Aorta (tissue), 5 donors: ENCODE measurements around the gene APOL1. TPM values are rescaled to one million over a fixed set of nuclear protein-coding genes. Genes with fewer than 3 reads are reported as not detected.
"Not testable (repeated sequence)": the region's sequence is repeated elsewhere in the genome, so short reads cannot be mapped to it uniquely, and the experiment has no call there.

Experiments used
- ATAC-seq: fragments of 200-7000 bp; cut with Tn5 transposase; one replicate; pipeline ENCODE4 v1.9.1; 2022; ENCODE audit warnings: moderate library complexity; ENCODE audit not compliant: low FRiP score
- DNase-seq, 2 donors: peaks; one replicate each; pipeline ENCODE4 v3.0.0-alpha.2; 2020
- H3K27ac ChIP-seq, 2 donors: one replicate each; pipeline ENCODE4 v1.5.1; 2013; ENCODE audit warnings: low read length in 2 of 2, mild to moderate bottlenecking in 2 of 2, moderate library complexity in 2 of 2, control low read depth in 1 of 2, inconsistent platforms in 1 of 2, low read depth in 1 of 2
- H3K27me3 ChIP-seq, 2 donors: one replicate each; pipeline ENCODE4 v1.6.1; 2013; ENCODE audit warnings: control low read depth in 1 of 2, low read length in 1 of 2, mild to moderate bottlenecking in 1 of 2, moderate library complexity in 1 of 2; ENCODE audit not compliant: insufficient read depth in 2 of 2, control insufficient read depth in 1 of 2
- H3K36me3 ChIP-seq, 2 donors: one replicate each; pipeline ENCODE4 v1.6.1; 2013; ENCODE audit warnings: control low read depth in 1 of 2, low read length in 1 of 2, mild to moderate bottlenecking in 1 of 2; ENCODE audit not compliant: insufficient read depth in 2 of 2, control insufficient read depth in 1 of 2
- H3K4me1 ChIP-seq, 2 donors: one replicate each; pipeline ENCODE4 v1.6.1; 2013; ENCODE audit warnings: low read length in 2 of 2, control low read depth in 1 of 2, mild to moderate bottlenecking in 1 of 2, moderate library complexity in 1 of 2; ENCODE audit not compliant: insufficient read depth in 2 of 2, control insufficient read depth in 1 of 2
- H3K4me3 ChIP-seq, 2 donors: one replicate each; pipeline ENCODE4 v1.5.1; 2013; ENCODE audit warnings: low read length in 2 of 2, control low read depth in 1 of 2, mild to moderate bottlenecking in 1 of 2
- H3K9me3 ChIP-seq: one replicate; pipeline ENCODE4 v1.6.1; 2013; ENCODE audit warnings: mild to moderate bottlenecking, low read length; ENCODE audit not compliant: control insufficient read depth
- WGBS, 2 donors: extraction: QIAGEN DNeasy Blood & Tissue Kit; methylation state at CpG; one replicate each; pipeline ENCODE4 v1.1.7; 2013; 5-methylcytosine and 5-hydroxymethylcytosine counted together
- intact Hi-C, 2 donors: fragments of 100-400 bp; cut with DNase I; formaldehyde crosslinking; loops; one replicate each; pipeline versions ENCODE4 v1.14.2 to v1.15.0; 2022
- polyA plus RNA-seq, 2 donors: library from polyadenylated mRNA; stranded (reverse); fragments of 200-250 nt; gene quantifications; one replicate each; pipeline ENCODE4 v1.2.3, GENCODE V29; 2013
- total RNA-seq, 2 donors: library from RNA; stranded (reverse); fragmentation: NEBNext Ultra II Directional; extraction: Animal tissue kit (Norgen Biotek cat#: 25700); gene quantifications; one replicate each; pipeline ENCODE4 v1.2.1, GENCODE V29; 2021
- donor health status: healthy with polysubstance abuse.
- donor health status: Bipolar disorder and iron deficiency.
- donor health status: DM: no; HTN: no; CAD: no.
- donor health status: DM: no; HTN: no; CAD: no.
- donor health status: DM: yes; HTN: yes; CAD: no.

APOL1 gene
- total and polyA plus RNA-seq, 4 donors = 14.1 to 74.0 (median 43.2) TPM

DNA sequence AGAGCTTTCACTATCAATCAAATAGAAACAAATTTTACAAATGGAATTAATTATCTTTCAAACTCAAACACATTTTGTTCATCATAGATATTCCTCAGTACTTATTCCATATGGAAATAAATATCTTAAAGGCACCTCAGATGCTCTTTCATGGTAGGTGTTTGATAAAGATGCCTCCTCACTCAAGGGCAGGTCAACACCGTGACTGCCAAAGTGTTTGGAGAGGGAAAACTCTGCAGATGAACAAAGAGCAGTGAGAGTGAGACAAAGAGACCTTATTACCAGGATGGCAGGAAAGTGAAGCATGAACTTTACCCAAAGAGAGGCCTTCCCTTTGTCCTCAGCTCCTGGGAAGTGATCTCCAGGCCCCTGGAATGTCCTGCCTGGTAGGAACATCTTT lies 24.6 kb upstream of the APOL1 start:
- WGBS, 2 donors = 89 to 93% methylated on average over 1 of the region's 1 CpG
- H3K36me3 ChIP-seq, H3K27me3 ChIP-seq, H3K4me1 ChIP-seq, H3K27ac ChIP-seq, H3K4me3 ChIP-seq, ATAC-seq, DNase-seq, H3K9me3 ChIP-seq, intact Hi-C loops: not testable (repeated sequence)

DNA sequence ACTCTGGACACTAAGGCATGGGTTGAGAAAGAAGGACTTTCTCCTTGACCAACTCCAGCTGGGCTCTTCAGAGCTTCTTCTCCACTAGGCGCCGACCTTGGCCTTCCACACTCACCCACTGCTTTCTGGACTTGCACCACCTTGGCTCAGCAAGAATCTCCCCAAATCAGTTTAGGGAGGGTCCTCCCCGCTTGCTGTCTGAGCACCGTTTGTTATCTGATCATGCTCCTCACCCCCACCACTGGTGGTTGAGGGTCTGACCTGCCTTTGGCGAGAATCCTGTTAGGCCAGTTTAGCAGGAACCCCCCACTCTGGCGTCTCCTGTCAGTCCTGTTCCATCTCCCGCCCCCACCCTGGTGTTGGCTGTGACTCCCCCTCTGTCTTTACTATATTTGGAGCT lies 24.0 kb upstream of the APOL1 start:
- Histone ChIP-seq H3K9me3 (no peaks in the 10 kb centered on the region), H3K27ac (no peak overlapping the region), H3K27me3 (no peaks in the 10 kb centered on the region), H3K36me3 (peaks cover 0 to 4% of the 10 kb centered on the region in 2 donors), H3K4me1 (no peaks in the 10 kb centered on the region), H3K4me3 (no peak overlapping the region)
- DNase-seq (no peak), ATAC-seq (no peak)
- intact Hi-C loops = no loop called here
- 58 to 62% methylated on average over 7 of the region's 7 CpGs for WGBS, 2 donors

DNA sequence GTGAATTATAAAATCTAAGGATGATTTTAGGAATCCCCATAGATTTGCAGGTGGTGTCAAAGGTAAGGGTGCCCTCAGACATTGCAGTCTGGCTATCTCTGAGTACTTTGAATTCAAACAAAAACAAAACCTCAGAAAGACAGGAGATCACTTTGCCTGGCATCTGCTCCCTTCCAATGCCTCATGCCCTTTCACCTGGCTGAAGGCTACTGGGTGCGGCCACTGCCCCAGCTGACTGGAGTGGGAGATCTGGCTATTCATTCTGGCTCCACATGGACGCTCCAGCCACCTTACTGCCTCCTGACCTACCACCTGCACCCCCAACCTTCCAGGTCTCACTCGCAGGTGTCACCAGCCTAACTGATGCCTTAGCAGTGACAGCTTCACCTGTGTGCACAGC lies 23.3 kb upstream of the APOL1 start:
- H3K36me3 ChIP-seq, ATAC-seq, H3K9me3 ChIP-seq, intact Hi-C loops, H3K27me3 ChIP-seq, H3K4me1 ChIP-seq, H3K4me3 ChIP-seq, H3K27ac ChIP-seq, DNase-seq: not testable (repeated sequence)
- WGBS, 2 donors = 86 to 88% methylated on average over 3 of the region's 3 CpGs

DNA sequence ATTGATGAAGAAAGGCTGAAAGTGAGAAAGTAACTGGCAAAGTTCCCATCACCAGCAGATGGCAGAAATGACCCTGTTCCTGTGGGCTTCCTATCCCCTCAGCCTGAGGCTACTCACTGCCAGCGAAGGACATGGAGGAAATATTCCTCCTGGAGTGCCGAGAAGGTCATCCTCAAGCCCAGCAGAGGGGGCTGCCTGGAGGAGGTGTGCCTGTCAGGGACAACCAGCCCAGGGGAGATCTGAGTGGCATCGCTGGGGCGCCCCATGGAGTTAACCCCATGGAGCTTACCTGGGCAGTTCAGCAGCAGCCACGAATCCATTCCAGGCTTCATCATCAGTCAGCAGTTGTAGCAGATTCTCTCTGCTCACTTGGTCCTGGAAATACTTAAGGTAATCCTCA lies 21.9 kb upstream of the APOL1 start:
- ATAC-seq, H3K4me3 ChIP-seq, DNase-seq, H3K27ac ChIP-seq, intact Hi-C loops, H3K36me3 ChIP-seq, H3K9me3 ChIP-seq, H3K4me1 ChIP-seq, H3K27me3 ChIP-seq: not testable (repeated sequence)
- 71 to 77% methylated on average over 5 of the region's 5 CpGs for WGBS, 2 donors

DNA sequence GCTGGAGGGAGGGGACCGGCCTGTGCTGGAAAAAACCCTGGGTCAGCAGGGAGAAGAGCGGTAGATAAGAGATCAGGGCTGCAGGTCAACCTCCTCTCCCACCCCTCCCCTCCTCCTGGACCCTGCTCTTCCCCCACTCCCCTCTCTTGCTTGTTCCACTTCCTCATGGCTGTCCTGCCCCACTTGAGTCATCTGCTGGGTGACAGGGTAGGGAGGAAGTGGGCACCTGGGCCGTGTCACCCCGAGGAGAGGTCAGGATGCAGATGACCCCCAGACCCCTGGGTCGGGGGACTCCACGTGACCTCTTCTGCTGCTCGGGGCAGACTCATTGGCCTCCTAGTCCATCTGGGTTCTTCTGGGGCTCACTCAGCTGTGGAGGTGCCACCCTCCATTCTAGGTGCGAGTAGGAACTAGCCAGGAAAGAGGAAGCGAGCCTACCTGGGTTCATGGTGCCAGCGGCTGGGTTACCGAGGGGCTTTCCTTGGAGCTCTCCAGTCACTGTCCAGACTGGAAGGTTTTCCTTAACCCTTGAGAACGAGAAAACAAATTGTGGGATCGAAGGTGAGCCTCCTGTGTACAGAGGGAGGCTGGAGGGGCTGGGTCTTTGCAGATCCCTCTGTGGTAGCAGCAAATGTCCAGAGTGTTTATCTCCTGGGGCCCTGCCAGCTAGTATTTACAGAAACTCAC lies 20.1 kb upstream of the APOL1 start:
- 83 to 84% methylated on average over 13 of the region's 13 CpGs for WGBS, 2 donors
- Histone ChIP-seq H3K4me1 (no peaks in the 10 kb centered on the region), H3K36me3 (no peaks in the 10 kb centered on the region), H3K27me3 (no peaks in the 10 kb centered on the region), H3K27ac (no peak overlapping the region), H3K9me3 (no peaks in the 10 kb centered on the region), H3K4me3 (no peak overlapping the region)
- no peak for DNase-seq
- intact Hi-C loops = no loop called here
- ATAC-seq = peak; percentile 5

DNA sequence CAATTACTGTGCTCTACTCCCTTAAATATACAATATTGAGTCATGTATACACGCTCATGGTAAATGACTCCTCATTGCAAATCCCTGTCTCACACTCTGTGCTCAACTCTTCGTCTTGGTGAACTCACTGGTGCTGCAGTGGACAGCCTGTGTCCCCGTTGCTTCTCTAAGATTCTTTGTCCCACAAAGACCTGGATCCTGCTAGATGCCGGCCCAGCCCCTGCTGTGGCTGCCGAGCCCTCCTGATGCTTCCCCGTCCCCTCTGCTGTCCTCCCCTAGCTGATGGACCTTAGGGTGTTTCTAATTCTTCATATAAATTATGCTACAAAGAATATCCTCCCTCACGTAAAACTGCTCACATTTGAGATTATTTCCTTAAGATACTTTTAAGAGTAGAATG lies 19.1 kb upstream of the APOL1 start:
- ATAC-seq = no peak
- intact Hi-C loops = no loop called here
- H3K4me1 ChIP-seq = no peaks in the 10 kb centered on the region
- no peak for DNase-seq
- 86 to 89% methylated on average over 7 of the region's 7 CpGs for WGBS, 2 donors
- H3K4me3 ChIP-seq = no peak overlapping the region
- H3K36me3 ChIP-seq = no peaks in the 10 kb centered on the region
- H3K27me3 ChIP-seq = no peaks in the 10 kb centered on the region
- no peaks in the 10 kb centered on the region for H3K9me3 ChIP-seq
- H3K27ac ChIP-seq = no peak overlapping the region

DNA sequence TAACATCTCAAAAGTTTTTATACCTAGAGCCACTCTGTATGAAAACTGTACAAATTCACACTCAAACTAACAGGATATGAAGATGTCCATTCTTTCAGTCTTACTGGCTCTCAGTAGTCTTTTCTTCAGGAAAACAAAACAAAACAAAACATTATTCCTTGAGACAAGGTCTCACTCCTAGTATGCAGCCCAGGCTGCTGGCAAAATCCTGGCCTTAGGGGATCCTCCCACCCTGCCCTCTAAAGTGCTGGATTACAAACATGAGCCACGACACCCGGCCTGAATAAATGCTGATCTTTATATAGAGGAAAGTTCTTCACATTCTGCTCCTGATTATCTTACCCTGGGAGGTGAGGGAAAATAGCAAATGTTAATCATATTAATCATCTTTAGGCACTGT lies 18.7 kb upstream of the APOL1 start:
- Histone ChIP-seq H3K36me3 (no peaks in the 10 kb centered on the region), H3K27ac (no peak overlapping the region)
- intact Hi-C loops = no loop called here

DNA sequence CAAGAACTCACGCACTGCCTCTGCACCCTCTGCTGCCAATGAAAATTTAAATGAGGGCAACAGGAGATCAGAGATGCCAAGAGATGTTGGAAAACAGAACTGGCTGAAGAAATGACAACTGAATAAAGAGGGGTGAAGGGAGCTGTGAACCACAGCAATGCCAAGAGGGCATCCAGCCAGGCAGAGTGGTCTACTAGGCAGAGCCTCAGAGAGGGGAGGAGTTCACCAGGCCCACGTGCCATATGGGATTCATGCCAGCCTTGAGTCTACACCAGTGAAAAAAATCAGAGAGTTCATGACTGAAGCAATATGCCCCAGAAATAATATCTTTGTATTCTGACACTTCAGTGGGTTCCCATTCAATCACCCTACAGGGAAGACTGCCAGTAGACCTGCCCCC lies 18.0 kb upstream of the APOL1 start:
- Histone ChIP-seq H3K36me3 (no peaks in the 10 kb centered on the region), H3K4me3 (no peak overlapping the region), H3K27ac (no peak overlapping the region), H3K4me1 (no peaks in the 10 kb centered on the region), H3K27me3 (no peaks in the 10 kb centered on the region), H3K9me3 (no peaks in the 10 kb centered on the region)
- WGBS, 2 donors = 8 to 9% methylated on average over 2 of the region's 2 CpGs
- DNase-seq (no peak), ATAC-seq (no peak)
- intact Hi-C loops = loop anchor here in 1 of 2 donors (5.0 kb wide), 2 partner anchors 38 to 83 kb away; no protein-coding TSS in a partner anchor

More for the DNA sequence above, 18.7 kb upstream of the APOL1 start:
- Histone ChIP-seq H3K4me1 (no peaks in the 10 kb centered on the region), H3K27me3 (no peaks in the 10 kb centered on the region), H3K9me3 (no peaks in the 10 kb centered on the region), H3K4me3 (no peak overlapping the region)
- ATAC-seq (no peak), DNase-seq (no peak)
- WGBS, 2 donors = 20 to 27% methylated on average over 2 of the region's 2 CpGs

DNA sequence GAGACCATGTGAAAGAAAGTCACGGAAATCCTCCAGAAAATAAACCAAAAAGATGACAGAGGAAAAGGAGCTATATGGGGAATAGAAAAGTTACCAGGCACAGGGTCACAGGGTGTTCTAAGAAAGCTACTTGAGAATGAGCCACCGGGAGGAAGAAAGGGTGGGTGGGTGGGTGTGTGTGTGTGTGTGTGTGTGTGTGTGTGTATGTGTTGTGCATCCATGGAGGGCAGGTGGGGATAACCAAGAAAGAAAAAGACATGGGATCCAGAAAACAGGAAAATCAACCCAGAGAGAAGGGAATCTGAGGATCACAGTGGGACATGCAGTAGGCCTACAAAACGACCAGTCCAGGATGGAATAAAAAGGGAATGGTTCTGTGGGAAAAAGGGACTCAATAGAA lies 17.3 kb upstream of the APOL1 start:
- WGBS, 2 donors = 70 to 77% methylated on average over 3 of the region's 3 CpGs
- ATAC-seq (no peak), DNase-seq (no peak)
- no peaks in the 10 kb centered on the region for H3K9me3 ChIP-seq
- intact Hi-C loops = loop anchor here in 1 of 2 donors (5.0 kb wide), 2 partner anchors 38 to 83 kb away; no protein-coding TSS in a partner anchor
- H3K36me3 ChIP-seq = no peaks in the 10 kb centered on the region
- H3K27me3 ChIP-seq = no peaks in the 10 kb centered on the region
- H3K27ac ChIP-seq = no peak overlapping the region
- H3K4me3 ChIP-seq = no peak overlapping the region
- no peaks in the 10 kb centered on the region for H3K4me1 ChIP-seq
